NCI-H1417 (cell line): ENCODE results near the gene PCSK6.
"Not testable (repeated sequence)": the region's sequence is repeated elsewhere in the genome, so short reads cannot be mapped to it uniquely, and the experiment has no call there.

ENCODE experiments used
- DNase-seq, 3 experiments: peaks; one replicate each; lab custom pipeline; 2025; lab: John Stamatoyannopoulos, UW

The PCSK6 gene

GRCh38 chr15:101429646-101430045 is 59.9 kb downstream of the PCSK6 start:
- DNase-seq, result no peak

- DNase-seq, result no peak
Observed at GRCh38 chr15:101429191-101429590, 60.3 kb downstream of the PCSK6 start.

- no peak for DNase-seq
Observed at GRCh38 chr15:101428758-101429157, 60.7 kb downstream of the PCSK6 start.

- DNase-seq, result peak in 2 of 3 experiments; percentile 9 to 49
Observed at GRCh38 chr15:101427606-101428487, 61.7 kb downstream of the PCSK6 start.

GRCh38 chr15:101426761-101427333 is 62.7 kb downstream of the PCSK6 start:
- DNase-seq, result no peak

- DNase-seq, result no peak
Observed at GRCh38 chr15:101425787-101426365, 63.6 kb downstream of the PCSK6 start.

GRCh38 chr15:101424984-101425383 is 64.5 kb downstream of the PCSK6 start:
- DNase-seq, result no peak

GRCh38 chr15:101420232-101420631 is 69.3 kb downstream of the PCSK6 start:
- no peak for DNase-seq

- not testable (repeated sequence) for DNase-seq
Observed at GRCh38 chr15:101416475-101416874, 73.0 kb downstream of the PCSK6 start.

- DNase-seq, result no peak
Observed at GRCh38 chr15:101413239-101413638, 76.3 kb downstream of the PCSK6 start.

- DNase-seq, result no peak
Observed at GRCh38 chr15:101411581-101411980, 77.9 kb downstream of the PCSK6 start.

- no peak for DNase-seq
Observed at GRCh38 chr15:101411085-101411484, 78.4 kb downstream of the PCSK6 start.

- DNase-seq, result no peak
Observed at GRCh38 chr15:101410612-101411011, 78.9 kb downstream of the PCSK6 start.

- DNase-seq, result no peak
Observed at GRCh38 chr15:101409621-101410020, 79.9 kb downstream of the PCSK6 start.

- no peak for DNase-seq
Observed at GRCh38 chr15:101407966-101408775, 81.3 kb downstream of the PCSK6 start.

GRCh38 chr15:101407439-101407838 is 82.1 kb downstream of the PCSK6 start:
- no peak for DNase-seq

- DNase-seq, result no peak
Observed at GRCh38 chr15:101406526-101407195, 82.8 kb downstream of the PCSK6 start.

GRCh38 chr15:101406036-101406435 is 83.5 kb downstream of the PCSK6 start:
- DNase-seq, result no peak

GRCh38 chr15:101404245-101404644 is 85.3 kb downstream of the PCSK6 start:
- DNase-seq, result no peak

GRCh38 chr15:101402883-101403282 is 86.6 kb downstream of the PCSK6 start:
- not testable (repeated sequence) for DNase-seq

- DNase-seq, result no peak
Observed at GRCh38 chr15:101401286-101401685, 88.2 kb downstream of the PCSK6 start.

GRCh38 chr15:101399431-101399830 is 90.1 kb downstream of the PCSK6 start:
- no peak for DNase-seq
